22Rv1 (cell line): ENCODE results near the gene NAA80.
A peak's percentile ranks its signal among the peaks of the same experiment; 100 is the strongest.

ENCODE experiments used
- CTCF ChIP-seq: fragments of 450-650 bp; IDR thresholded peaks from 2 replicates; pipeline ENCODE4 v1.5.1; 2017; ENCODE audit warnings: mild to moderate bottlenecking
- ZFX ChIP-seq: fragments of 450-650 bp; IDR thresholded peaks from 2 replicates; pipeline ENCODE4 v1.6.1; 2017; ENCODE audit warnings: antibody characterized with exemption, borderline replicate concordance

DNA sequence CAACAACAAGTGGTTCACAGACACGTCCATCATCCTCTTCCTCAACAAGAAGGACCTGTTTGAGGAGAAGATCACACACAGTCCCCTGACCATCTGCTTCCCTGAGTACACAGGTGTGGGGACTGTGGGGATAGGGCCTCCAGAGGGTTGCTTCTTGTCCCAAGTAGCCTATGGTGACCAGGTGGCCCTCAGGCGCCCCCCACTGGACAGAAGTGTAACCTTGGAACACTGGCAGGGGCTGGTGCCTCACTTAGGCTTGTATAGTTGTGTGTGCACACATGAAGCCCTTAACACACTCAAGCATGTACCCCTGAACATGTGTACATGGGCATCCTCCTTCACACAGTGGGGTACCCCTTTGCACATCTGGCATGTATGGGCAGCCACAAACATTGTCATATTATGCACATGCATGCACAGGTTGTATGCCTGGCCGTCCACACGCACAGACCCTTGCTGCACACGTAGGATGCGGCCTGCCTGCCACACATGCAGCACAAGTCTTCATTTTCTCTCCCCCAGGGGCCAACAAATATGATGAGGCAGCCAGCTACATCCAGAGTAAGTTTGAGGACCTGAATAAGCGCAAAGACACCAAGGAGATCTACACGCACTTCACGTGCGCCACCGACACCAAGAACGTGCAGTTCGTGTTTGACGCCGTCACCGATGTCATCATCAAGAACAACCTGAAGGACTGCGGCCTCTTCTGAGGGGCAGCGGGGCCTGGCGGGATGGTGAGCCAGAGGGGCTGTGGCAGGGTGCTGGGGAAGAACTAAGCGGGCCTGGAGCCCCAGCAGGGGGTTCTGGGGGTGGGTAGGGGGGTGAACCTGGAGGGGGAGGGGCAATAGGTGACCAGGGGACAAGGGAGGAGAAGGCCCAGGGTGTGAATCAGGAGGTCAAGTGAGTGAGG is 42.0 kb downstream of the NAA80 start:
- TF ChIP-seq CTCF = peak; percentile 87
- TF ChIP-seq ZFX = no peak
